ENCODE results near the gene NHLH2.

DNA sequence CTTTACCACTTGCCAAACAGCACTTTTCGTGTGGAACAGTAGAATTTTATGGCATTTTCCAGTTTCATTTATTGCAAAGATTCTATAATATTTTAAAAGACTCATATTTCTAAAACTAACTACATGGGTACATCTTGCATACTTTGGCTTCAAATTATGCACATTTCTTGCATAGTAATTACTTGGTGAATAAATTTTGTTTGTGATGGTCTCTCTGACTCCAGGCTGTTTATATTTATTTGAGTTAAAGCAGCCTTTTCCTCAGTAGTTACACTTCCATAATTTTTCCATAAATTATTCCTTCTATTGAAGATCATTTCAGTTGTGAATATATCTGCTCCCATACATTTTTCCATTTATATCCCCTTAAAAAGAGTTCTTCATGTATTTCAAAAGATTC is 6.9 kb upstream of the NHLH2 start:
- TF ChIP-seq ZNF384 (IDR thresholded peaks at IDR 0.05) (no peak), HDGF (IDR thresholded peaks at IDR 0.05; ENCODE audit: borderline replicate concordance) (no peak), SP1 (IDR thresholded peaks at IDR 0.05) (no peak), BHLHE40 (IDR thresholded peaks at IDR 0.05; ENCODE audit: borderline replicate concordance) (no peak), FOXM1 (IDR thresholded peaks at IDR 0.05; ENCODE audit: borderline replicate concordance) (no peak), FOXA1 (IDR thresholded peaks at IDR 0.05) (no peak), ELF4 (IDR thresholded peaks at IDR 0.05) (no peak), TARDBP (IDR thresholded peaks at IDR 0.05) (no peak), L3MBTL2 (conservative IDR thresholded peaks at IDR 0.05) (no peak)
- TF ChIP-seq, protein P1, sequence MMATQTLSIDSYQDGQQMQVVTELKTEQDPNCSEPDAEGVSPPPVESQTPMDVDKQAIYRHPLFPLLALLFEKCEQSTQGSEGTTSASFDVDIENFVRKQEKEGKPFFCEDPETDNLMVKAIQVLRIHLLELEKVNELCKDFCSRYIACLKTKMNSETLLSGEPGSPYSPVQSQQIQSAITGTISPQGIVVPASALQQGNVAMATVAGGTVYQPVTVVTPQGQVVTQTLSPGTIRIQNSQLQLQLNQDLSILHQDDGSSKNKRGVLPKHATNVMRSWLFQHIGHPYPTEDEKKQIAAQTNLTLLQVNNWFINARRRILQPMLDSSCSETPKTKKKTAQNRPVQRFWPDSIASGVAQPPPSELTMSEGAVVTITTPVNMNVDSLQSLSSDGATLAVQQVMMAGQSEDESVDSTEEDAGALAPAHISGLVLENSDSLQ (IDR thresholded peaks at IDR 0.05): no peak
